ENCODE results near the gene RPL13.

DNA sequence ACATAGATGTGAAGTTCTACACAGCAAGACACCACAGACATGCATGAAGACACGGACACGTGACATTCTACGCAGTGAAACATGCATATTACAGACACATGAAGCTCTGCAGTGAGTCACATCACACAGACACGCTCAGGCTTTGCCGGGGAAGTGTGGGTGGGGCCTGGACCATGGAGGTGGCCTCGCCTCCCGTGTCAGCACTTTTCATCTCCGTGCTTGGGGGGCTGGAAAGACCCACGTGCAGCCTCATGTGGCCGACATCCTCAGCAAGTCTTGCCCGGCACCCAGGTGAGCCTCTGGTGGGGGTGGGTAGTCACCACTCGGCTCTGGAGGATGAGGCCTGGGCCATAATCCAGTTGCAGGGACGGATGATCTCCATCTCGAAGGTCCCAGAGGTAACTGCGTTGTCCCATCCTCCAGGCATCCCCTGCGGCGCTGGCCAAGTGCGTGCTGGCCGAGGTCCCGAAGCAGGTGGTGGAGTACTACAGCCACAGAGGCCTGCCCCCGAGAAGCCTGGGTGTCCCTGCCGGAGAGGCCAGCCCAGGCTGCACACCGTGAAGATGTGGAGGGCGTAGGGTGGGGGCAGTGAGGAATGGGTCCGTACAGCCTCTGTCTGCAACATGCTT is 35.7 kb downstream of the RPL13 start:
- TF ChIP-seq, protein P1, sequence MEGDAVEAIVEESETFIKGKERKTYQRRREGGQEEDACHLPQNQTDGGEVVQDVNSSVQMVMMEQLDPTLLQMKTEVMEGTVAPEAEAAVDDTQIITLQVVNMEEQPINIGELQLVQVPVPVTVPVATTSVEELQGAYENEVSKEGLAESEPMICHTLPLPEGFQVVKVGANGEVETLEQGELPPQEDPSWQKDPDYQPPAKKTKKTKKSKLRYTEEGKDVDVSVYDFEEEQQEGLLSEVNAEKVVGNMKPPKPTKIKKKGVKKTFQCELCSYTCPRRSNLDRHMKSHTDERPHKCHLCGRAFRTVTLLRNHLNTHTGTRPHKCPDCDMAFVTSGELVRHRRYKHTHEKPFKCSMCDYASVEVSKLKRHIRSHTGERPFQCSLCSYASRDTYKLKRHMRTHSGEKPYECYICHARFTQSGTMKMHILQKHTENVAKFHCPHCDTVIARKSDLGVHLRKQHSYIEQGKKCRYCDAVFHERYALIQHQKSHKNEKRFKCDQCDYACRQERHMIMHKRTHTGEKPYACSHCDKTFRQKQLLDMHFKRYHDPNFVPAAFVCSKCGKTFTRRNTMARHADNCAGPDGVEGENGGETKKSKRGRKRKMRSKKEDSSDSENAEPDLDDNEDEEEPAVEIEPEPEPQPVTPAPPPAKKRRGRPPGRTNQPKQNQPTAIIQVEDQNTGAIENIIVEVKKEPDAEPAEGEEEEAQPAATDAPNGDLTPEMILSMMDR (IDR thresholded peaks at IDR 0.05): no peak
- no peak for TF ChIP-seq POLR2A (IDR thresholded peaks at IDR 0.05)

All from thyroid gland (tissue), 4 donors.